Prostate gland (tissue), 2 donors: ENCODE measurements around the gene PPFIBP2. TPM values are rescaled to one million over a fixed set of nuclear protein-coding genes. Genes with fewer than 3 reads are reported as not detected.

ENCODE experiments used
- DNase-seq: peaks from one replicate; pipeline ENCODE4 v3.0.0-alpha.2; 2019; ENCODE audit warnings: low spot score
- H3K27ac ChIP-seq, 2 donors: fragments of 200-600 bp; sonication (generic); 2 replicates each; pipeline ENCODE4 v1.5.1; 2017 to 2019
- H3K27me3 ChIP-seq: fragments of 200-600 bp; sonication (generic); replicated peaks from 2 replicates; pipeline ENCODE4 v1.5.1; 2019; ENCODE audit not compliant: insufficient read depth
- H3K36me3 ChIP-seq, 2 donors: fragments of 200-600 bp; sonication (generic); 1 replicate in 1 of 2; 2 replicates in 1 of 2; pipeline versions ENCODE4 v1.5.1 to v1.8.1; 2017 to 2019
- H3K4me1 ChIP-seq: fragments of 200-600 bp; sonication (generic); replicated peaks from 2 replicates; pipeline ENCODE4 v1.5.1; 2019
- H3K4me3 ChIP-seq, 2 donors: fragments of 200-600 bp; sonication (generic); 2 replicates each; pipeline ENCODE4 v1.5.1; 2017 to 2019
- H3K9me3 ChIP-seq: fragments of 200-600 bp; sonication (generic); 2 replicates; pipeline ENCODE4 v1.5.1; 2017
- CTCF ChIP-seq, 4 experiments: fragments of 200-600 bp in 2 of 4; fragments of 450-650 bp in 2 of 4; sonication (generic) in 2 of 4; IDR thresholded peaks; 1 replicate in 3 of 4; 2 replicates in 1 of 4; pipeline ENCODE4 v1.5.1; 2016 to 2019; ENCODE audit warnings: antibody characterized with exemption in 4 of 4, mild to moderate bottlenecking in 2 of 4, moderate library complexity in 2 of 4
- POLR2A ChIP-seq: fragments of 450-650 bp; IDR thresholded peaks from one replicate; pipeline ENCODE4 v1.6.1; 2016; ENCODE audit warnings: antibody characterized with exemption, mild to moderate bottlenecking
- POLR2AphosphoS5 ChIP-seq: sonication (generic); formaldehyde crosslinking; IDR thresholded peaks from one replicate; pipeline ENCODE4 v1.6.1; 2017; ENCODE audit warnings: antibody characterized with exemption
- WGBS: methylation state at CpG from one replicate; pipeline ENCODE4 v1.1.5; 2018; 5-methylcytosine and 5-hydroxymethylcytosine counted together
- intact Hi-C: fragments of 100-400 bp; cut with DNase I; formaldehyde crosslinking; loops from one replicate; pipeline ENCODE4 v1.14.2; 2022
- total RNA-seq, 2 donors: library from RNA; depleted of rRNA; stranded (reverse); fragments of >200 nt; gene quantifications; one replicate each; pipeline ENCODE4 v1.1.0, GENCODE V29; 2016

Gene PPFIBP2
- total RNA-seq, 2 donors from 2014 or later: 76.3 to 88.3 TPM

GRCh38 chr11:7473717-7474116 is 40.1 kb upstream of the PPFIBP2 start:
- no peak overlapping the region for H3K4me3 ChIP-seq
- 83% methylated on average over 1 of the region's 1 CpG for WGBS
- no peaks in the 10 kb centered on the region for H3K9me3 ChIP-seq
- intact Hi-C loops: no loop called here
- no peak for DNase-seq
- TF ChIP-seq CTCF (IDR thresholded peaks at IDR 0.05): no peak
- TF ChIP-seq POLR2A: no peak
- no peak for TF ChIP-seq POLR2AphosphoS5
- no peaks in the 10 kb centered on the region for H3K27me3 ChIP-seq
- H3K4me1 ChIP-seq: no peaks in the 10 kb centered on the region
- no peaks in the 10 kb centered on the region for H3K36me3 ChIP-seq
- H3K27ac ChIP-seq: no peak overlapping the region

- Histone ChIP-seq H3K4me1 (no peaks in the 10 kb centered on the region), H3K4me3 (no peak overlapping the region), H3K27me3 (no peaks in the 10 kb centered on the region), H3K9me3 (no peaks in the 10 kb centered on the region), H3K36me3 (no peaks in the 10 kb centered on the region), H3K27ac (no peak overlapping the region)
- intact Hi-C loops: no loop called here
- 59% methylated on average over 2 of the region's 2 CpGs for WGBS
- no peak for DNase-seq
- no peak for TF ChIP-seq POLR2AphosphoS5
- TF ChIP-seq POLR2A: no peak
- no peak for TF ChIP-seq CTCF (IDR thresholded peaks at IDR 0.05)
Observed at GRCh38 chr11:7480113-7480512, 33.7 kb upstream of the PPFIBP2 start.

- Histone ChIP-seq H3K4me3 (no peak overlapping the region), H3K4me1 (peaks cover 3% of the 10 kb centered on the region), H3K9me3 (no peaks in the 10 kb centered on the region), H3K36me3 (no peaks in the 10 kb centered on the region), H3K27me3 (no peaks in the 10 kb centered on the region), H3K27ac (no peak overlapping the region)
- no peak for DNase-seq
- intact Hi-C loops: no loop called here
- WGBS: 59% methylated on average over 3 of the region's 3 CpGs
- TF ChIP-seq CTCF (IDR thresholded peaks at IDR 0.05) (no peak), POLR2AphosphoS5 (no peak), POLR2A (no peak)
Observed at GRCh38 chr11:7484131-7484530, 29.7 kb upstream of the PPFIBP2 start.

- H3K27ac ChIP-seq: no peak overlapping the region
- TF ChIP-seq CTCF (IDR thresholded peaks at IDR 0.05) (no peak), POLR2A (no peak), POLR2AphosphoS5 (no peak)
- no peaks in the 10 kb centered on the region for H3K27me3 ChIP-seq
- intact Hi-C loops: no loop called here
- H3K36me3 ChIP-seq: no peaks in the 10 kb centered on the region
- no peaks in the 10 kb centered on the region for H3K9me3 ChIP-seq
- H3K4me1 ChIP-seq: peaks cover 3% of the 10 kb centered on the region
- WGBS: 34% methylated on average over 3 of the region's 3 CpGs
- DNase-seq: no peak
- H3K4me3 ChIP-seq: no peak overlapping the region
Observed at GRCh38 chr11:7484645-7485044, 29.2 kb upstream of the PPFIBP2 start.

GRCh38 chr11:7485186-7486097 is 28.4 kb upstream of the PPFIBP2 start, which contains the start of gene OLFML1:
Gene OLFML1 (plus strand): TSS chr11:7485506. CDS start chr11:7485876, 370 bp downstream.
- whole genome bisulfite sequencing: 56% methylated on average over 15 of the region's 15 CpGs
- peak within 1 kb of the TSS in 1 of 2 donors; percentile 17 for H3K4me3 ChIP-seq
- H3K9me3 ChIP-seq: no peaks in the 10 kb centered on the region
- no peak for DNase-seq
- H3K27me3 ChIP-seq: no peaks in the 10 kb centered on the region
- H3K27ac ChIP-seq: no peak within 1 kb of the TSS
- peaks cover 3% of the 10 kb centered on the region for H3K4me1 ChIP-seq
- TF ChIP-seq POLR2A (no peak), CTCF (IDR thresholded peaks at IDR 0.05) (no peak), POLR2AphosphoS5 (no peak)
- no peaks in the 10 kb centered on the region for H3K36me3 ChIP-seq
- intact Hi-C loops: no loop called here
